ENCODE results near the gene FOXC2.

FOXC2 gene

DNA sequence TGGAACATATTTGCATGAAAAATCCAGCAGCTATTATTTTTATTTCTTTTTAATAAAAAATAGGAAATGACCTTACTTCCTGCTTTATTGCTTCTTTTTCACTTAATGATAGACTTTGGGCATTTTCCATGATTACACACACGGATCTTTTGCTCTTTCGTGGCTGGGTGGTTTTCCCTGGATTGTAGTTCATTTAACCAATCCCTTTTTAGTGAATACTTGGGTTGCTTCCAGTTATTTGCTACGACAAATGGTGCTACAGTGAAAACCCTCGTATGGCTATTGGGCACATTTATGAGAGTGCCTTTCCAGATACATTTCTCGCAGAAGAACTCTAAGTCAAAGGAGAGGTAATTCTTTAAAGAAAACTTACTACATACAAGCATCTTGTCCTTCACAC, 50.3 kb downstream of the FOXC2 start:
- peaks cover 3% of the 10 kb centered on the region for H3K9me3 ChIP-seq (ENCODE audit: control insufficient read depth, low read length)
- H3K27ac ChIP-seq (ENCODE audit: insufficient read depth, low read depth, low read length, poor library complexity, severe bottlenecking) = no peak overlapping the region
- 95 to 97% methylated on average over 5 of the region's 5 CpGs for WGBS, 2 experiments
- H3K4me1 ChIP-seq (ENCODE audit: control insufficient read depth, insufficient read depth, low read length) = no peaks in the 10 kb centered on the region
- no peaks in the 10 kb centered on the region for H3K27me3 ChIP-seq (ENCODE audit: control insufficient read depth, insufficient read depth, low read length, poor library complexity, severe bottlenecking)
- no peak overlapping the region for H3K4me3 ChIP-seq (ENCODE audit: insufficient read depth, low read depth, low read length)
- no peaks in the 10 kb centered on the region for H3K36me3 ChIP-seq (ENCODE audit: control insufficient read depth, insufficient read depth, low read length)

DNA sequence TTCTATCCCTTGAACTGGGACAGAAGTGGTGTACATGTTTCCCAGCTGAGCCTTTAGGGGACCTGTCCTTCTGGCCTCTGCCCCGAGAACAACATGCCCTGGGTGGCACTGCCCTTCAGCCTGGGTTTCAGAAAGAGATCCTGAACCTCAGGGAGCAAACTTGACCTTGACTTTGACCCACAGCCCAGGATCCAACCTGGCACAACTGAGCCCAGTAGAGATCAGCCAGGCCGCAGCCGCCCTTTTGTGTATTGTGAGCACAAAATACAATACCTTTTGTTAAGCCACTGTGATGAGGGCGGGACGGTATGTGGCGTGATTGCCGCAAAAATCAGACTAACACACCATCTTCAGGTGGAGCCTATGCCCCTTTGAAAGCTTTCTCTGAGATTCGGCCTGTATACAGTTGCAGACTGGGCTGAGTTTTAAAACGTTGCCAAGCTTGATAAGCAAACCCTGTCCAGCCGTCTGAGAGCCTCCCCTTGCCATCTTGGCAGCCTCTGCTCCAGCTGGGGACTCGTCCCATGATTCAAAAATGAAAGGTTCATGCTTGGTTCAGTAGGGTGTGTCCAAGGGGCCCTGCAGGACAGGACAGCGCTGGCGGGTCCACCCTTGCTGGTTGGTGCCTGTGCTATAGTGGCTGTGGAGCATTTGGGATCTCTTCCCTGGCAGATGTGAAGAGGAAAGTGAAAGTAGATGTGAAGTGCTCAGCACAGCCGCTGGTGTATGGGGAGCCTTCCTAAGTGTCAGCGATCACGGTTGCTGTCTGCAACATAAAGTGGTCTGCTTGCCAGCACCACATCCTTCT, 52.0 kb downstream of the FOXC2 start:
- 91 to 92% methylated on average over 16 of the region's 16 CpGs for WGBS, 2 experiments
- Histone ChIP-seq H3K36me3 (ENCODE audit: control insufficient read depth, insufficient read depth, low read length) (no peaks in the 10 kb centered on the region), H3K27ac (ENCODE audit: insufficient read depth, low read depth, low read length, poor library complexity, severe bottlenecking) (no peak overlapping the region), H3K4me1 (ENCODE audit: control insufficient read depth, insufficient read depth, low read length) (no peaks in the 10 kb centered on the region), H3K27me3 (ENCODE audit: control insufficient read depth, insufficient read depth, low read length, poor library complexity, severe bottlenecking) (no peaks in the 10 kb centered on the region), H3K9me3 (ENCODE audit: control insufficient read depth, low read length) (peaks cover 3% of the 10 kb centered on the region), H3K4me3 (ENCODE audit: insufficient read depth, low read depth, low read length) (no peak overlapping the region)

Measured in ectodermal cell (in vitro differentiated cells).